ENCODE measurements around the gene SIM1. TPM values are rescaled to one million over a fixed set of nuclear protein-coding genes. Genes with fewer than 3 reads are reported as not detected.

Gene SIM1
- total RNA-seq, 1 donor from 2014 or later, result not detected

- no peak for DNase-seq
These were observed 7.8 kb downstream of the SIM1 start for GRCh38 chr6:100456908-100457235.

GRCh38 chr6:100456141-100456907, 8.4 kb downstream of the SIM1 start:
- DNase-seq, result no peak

GRCh38 chr6:100455230-100456124, 9.2 kb downstream of the SIM1 start:
- DNase-seq, result no peak

- DNase-seq, result no peak
These were observed 10.0 kb downstream of the SIM1 start for GRCh38 chr6:100454551-100455229.

GRCh38 chr6:100453701-100454521, 10.8 kb downstream of the SIM1 start:
- DNase-seq, result no peak

GRCh38 chr6:100452998-100453397, 11.7 kb downstream of the SIM1 start:
- no peak for DNase-seq

- DNase-seq, result no peak
These were observed 13.1 kb downstream of the SIM1 start for GRCh38 chr6:100451577-100451976.

- no peak for DNase-seq
These were observed 15.5 kb downstream of the SIM1 start for GRCh38 chr6:100449239-100449691.

GRCh38 chr6:100447900-100448748, 16.6 kb downstream of the SIM1 start:
- DNase-seq, result no peak

GRCh38 chr6:100447081-100447899, 17.4 kb downstream of the SIM1 start:
- no peak for DNase-seq

GRCh38 chr6:100446115-100447080, 18.3 kb downstream of the SIM1 start:
- no peak for DNase-seq

- DNase-seq, result no peak
These were observed 19.2 kb downstream of the SIM1 start for GRCh38 chr6:100445512-100445911.

GRCh38 chr6:100440935-100441334, 23.8 kb downstream of the SIM1 start:
- no peak for DNase-seq

GRCh38 chr6:100435299-100435698, 29.4 kb downstream of the SIM1 start:
- no peak for DNase-seq

- DNase-seq, result no peak
These were observed 30.8 kb downstream of the SIM1 start for GRCh38 chr6:100433726-100434435.

GRCh38 chr6:100432136-100432535, 32.6 kb downstream of the SIM1 start:
- no peak for DNase-seq

- DNase-seq, result no peak
These were observed 33.8 kb downstream of the SIM1 start for GRCh38 chr6:100430962-100431361.

- no peak for DNase-seq
These were observed 37.3 kb downstream of the SIM1 start for GRCh38 chr6:100427452-100427851.

Measured in occipital lobe (tissue), 2 donors.